GM12801 (cell line): ENCODE data around the gene LRIG1.

Source experiments
- TF ChIP-seq, protein P1 (sequence below): IDR thresholded peaks from one replicate; pipeline ENCODE4 v1.5.1; 2011; ENCODE audit warnings: control low read depth; ENCODE audit not compliant: insufficient read length; ENCODE audit errors: extremely low read depth

Gene LRIG1

DNA sequence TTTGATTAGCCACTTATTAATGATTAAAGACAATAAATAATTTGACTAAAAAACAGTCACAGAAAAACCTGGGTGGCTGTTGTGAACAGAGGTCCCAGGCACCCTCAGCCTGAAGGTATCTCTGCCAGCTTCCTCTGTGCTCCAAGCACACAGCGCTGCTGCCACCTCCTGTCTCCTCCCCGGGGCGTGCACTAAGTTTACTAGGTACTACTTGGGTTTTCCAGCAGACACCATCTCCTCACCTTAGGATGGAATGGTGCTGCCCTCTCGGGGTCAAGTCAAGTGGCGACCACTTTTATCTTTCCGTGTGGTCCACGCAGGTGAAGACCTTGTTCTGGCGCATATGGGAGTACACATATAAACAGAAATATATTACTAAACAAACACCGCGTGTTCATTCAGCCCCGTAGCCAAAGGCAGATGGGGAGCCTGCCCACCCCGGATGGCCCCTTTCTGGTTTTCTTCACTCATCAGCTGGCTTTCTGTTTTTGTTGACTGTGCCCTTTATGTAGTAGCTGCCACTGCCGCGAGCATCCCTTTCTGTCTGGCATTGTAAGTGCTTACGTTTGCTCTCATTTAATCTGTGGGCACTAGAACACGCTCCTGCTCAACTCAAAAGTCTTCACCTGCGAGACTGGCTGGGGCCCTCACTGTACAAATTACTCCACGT lies 128.0 kb downstream of the LRIG1 start:
- TF ChIP-seq, protein P1, sequence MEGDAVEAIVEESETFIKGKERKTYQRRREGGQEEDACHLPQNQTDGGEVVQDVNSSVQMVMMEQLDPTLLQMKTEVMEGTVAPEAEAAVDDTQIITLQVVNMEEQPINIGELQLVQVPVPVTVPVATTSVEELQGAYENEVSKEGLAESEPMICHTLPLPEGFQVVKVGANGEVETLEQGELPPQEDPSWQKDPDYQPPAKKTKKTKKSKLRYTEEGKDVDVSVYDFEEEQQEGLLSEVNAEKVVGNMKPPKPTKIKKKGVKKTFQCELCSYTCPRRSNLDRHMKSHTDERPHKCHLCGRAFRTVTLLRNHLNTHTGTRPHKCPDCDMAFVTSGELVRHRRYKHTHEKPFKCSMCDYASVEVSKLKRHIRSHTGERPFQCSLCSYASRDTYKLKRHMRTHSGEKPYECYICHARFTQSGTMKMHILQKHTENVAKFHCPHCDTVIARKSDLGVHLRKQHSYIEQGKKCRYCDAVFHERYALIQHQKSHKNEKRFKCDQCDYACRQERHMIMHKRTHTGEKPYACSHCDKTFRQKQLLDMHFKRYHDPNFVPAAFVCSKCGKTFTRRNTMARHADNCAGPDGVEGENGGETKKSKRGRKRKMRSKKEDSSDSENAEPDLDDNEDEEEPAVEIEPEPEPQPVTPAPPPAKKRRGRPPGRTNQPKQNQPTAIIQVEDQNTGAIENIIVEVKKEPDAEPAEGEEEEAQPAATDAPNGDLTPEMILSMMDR = no peak

- TF ChIP-seq, protein P1 = no peak
Measured at GRCh38 chr3:66371432-66371831, 129.4 kb downstream of the LRIG1 start.

- TF ChIP-seq, protein P1 = no peak
Measured at GRCh38 chr3:66370179-66370578, 130.6 kb downstream of the LRIG1 start.

DNA sequence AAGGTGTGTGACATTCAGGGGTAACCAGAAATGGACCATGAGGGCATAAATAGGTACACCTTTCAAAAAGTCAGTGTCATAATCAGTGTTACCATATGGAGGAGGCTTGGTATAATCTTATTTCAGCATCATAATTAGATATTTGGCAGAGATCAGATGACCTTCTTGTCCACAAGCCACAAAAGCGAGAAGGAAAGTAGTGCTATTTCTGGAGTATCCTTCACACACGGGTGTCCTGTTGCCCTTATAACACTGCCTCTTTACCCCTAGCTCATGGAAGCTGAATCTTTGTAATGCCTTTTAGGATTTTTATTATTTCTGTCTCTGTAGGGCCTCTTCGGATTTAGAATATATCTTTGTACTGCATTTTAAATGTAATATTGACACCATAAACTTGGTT lies 132.8 kb downstream of the LRIG1 start:
- TF ChIP-seq, protein P1 = no peak

- TF ChIP-seq, protein P1 = no peak
Measured at GRCh38 chr3:66366747-66367146, 134.1 kb downstream of the LRIG1 start.

GRCh38 chr3:66365080-66365479 lies 135.7 kb downstream of the LRIG1 start:
- TF ChIP-seq, protein P1 = no peak

DNA sequence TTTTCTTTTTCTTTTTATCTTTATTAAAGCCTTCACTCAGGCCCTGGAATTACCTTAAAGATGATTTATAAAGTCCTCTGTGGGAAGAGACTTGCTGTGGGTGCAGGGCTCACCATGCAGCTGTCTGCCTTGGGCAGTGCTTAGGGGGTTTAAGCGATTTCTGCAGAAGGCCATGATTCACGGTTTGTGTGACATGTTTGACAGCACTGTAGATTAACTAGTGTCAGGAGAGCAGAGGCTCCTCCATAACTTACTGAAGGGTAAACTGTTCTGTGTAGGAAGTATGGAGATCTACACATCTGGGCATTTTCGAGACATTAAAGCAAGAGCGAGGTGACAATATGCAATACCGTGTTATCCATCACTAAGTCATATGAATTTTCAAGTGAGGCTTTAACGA lies 137.7 kb downstream of the LRIG1 start:
- TF ChIP-seq, protein P1 = no peak
